B cell (primary cell): ENCODE data around the gene MSH3. TPM values are rescaled to one million over a fixed set of nuclear protein-coding genes. Genes with fewer than 3 reads are reported as not detected.

Source experiments
- ATAC-seq: fragments of 200-7000 bp; cut with Tn5 transposase; one replicate; pipeline ENCODE4 v1.10.0; 2021; ENCODE audit warnings: low read depth, mild to moderate bottlenecking, moderate number of reproducible peaks, moderate library complexity
- CTCF ChIA-PET: fragments of 350-600 bp; sonication (Branson Sonifier 250); formaldehyde crosslinking; loops from one replicate; lab custom pipeline; 2021; ENCODE audit warnings: antibody characterized with exemption, inconsistent platforms; lab: Charles Lee
- POLR2A ChIA-PET: fragments of 350-600 bp; sonication (Branson Sonifier 250); formaldehyde crosslinking; loops from one replicate; lab custom pipeline; 2021; ENCODE audit warnings: antibody characterized with exemption; lab: Charles Lee
- DNase-seq: peaks from one replicate; pipeline ENCODE4 v3.0.0; 2013
- H2AFZ ChIP-seq: 2 replicates; pipeline ENCODE4 v1.6.1; 2012; ENCODE audit warnings: mild to moderate bottlenecking, low read depth, low read length; ENCODE audit not compliant: insufficient read depth, poor library complexity, severe bottlenecking
- H3K27ac ChIP-seq, 2 donors: 1 replicate in 1 of 2; 2 replicates in 1 of 2; pipeline ENCODE4 v1.5.1; 2012 to 2013; ENCODE audit warnings: low read length in 2 of 2, mild to moderate bottlenecking in 2 of 2, moderate library complexity in 1 of 2
- H3K27me3 ChIP-seq, 4 experiments: fragments of 200-600 bp in 1 of 4; sonication (generic) in 1 of 4; replicated peaks in 1 of 4; 1 replicate in 2 of 4; 2 replicates in 2 of 4; pipeline versions ENCODE4 v1.6.1 to v1.7.0; 2013 to 2016; ENCODE audit warnings: low read length in 3 of 4, mild to moderate bottlenecking in 2 of 4, mixed read lengths in 1 of 4, moderate library complexity in 1 of 4; ENCODE audit not compliant: insufficient read depth in 4 of 4, control insufficient read depth in 3 of 4; ENCODE audit errors: control extremely low read depth in 1 of 4
- H3K36me3 ChIP-seq, 2 experiments: replicated peaks in 1 of 2; 1 replicate in 1 of 2; 2 replicates in 1 of 2; pipeline versions ENCODE4 v1.6.1 to v1.7.1; 2013; ENCODE audit warnings: low read length in 1 of 2; ENCODE audit not compliant: insufficient read depth in 2 of 2, control insufficient read depth in 1 of 2; ENCODE audit errors: control extremely low read depth in 1 of 2, extremely low read depth in 1 of 2
- H3K4me1 ChIP-seq, 2 donors: fragments of 200-600 bp in 1 of 2; sonication (generic) in 1 of 2; 1 replicate in 1 of 2; 2 replicates in 1 of 2; pipeline versions ENCODE4 v1.5.1 to v1.6.1; 2013 to 2017; ENCODE audit warnings: low read length in 2 of 2; ENCODE audit not compliant: control insufficient read depth in 2 of 2, insufficient read depth in 2 of 2
- H3K4me2 ChIP-seq: replicated peaks from 2 replicates; pipeline ENCODE3; 2012; ENCODE audit warnings: mild to moderate bottlenecking, low read depth, low read length; ENCODE audit not compliant: poor library complexity, severe bottlenecking
- H3K4me3 ChIP-seq, 5 experiments: fragments of 200-600 bp in 1 of 5; sonication (generic) in 1 of 5; 1 replicate in 3 of 5; 2 replicates in 2 of 5; pipeline versions ENCODE4 v1.5.1 to v1.7.0; 2011 to 2016; ENCODE audit warnings: low read length in 4 of 5, mild to moderate bottlenecking in 4 of 5, low read depth in 2 of 5, control low read depth in 1 of 5, moderate library complexity in 1 of 5; ENCODE audit not compliant: insufficient read depth in 1 of 5; ENCODE audit errors: control extremely low read depth in 1 of 5, extremely low read depth in 1 of 5
- H3K79me2 ChIP-seq: fragments of 200-600 bp; sonication (generic); one replicate; pipeline ENCODE4 v1.6.0; 2016; ENCODE audit warnings: low read length; ENCODE audit not compliant: control insufficient read depth, insufficient read depth
- H3K9ac ChIP-seq: fragments of 200-600 bp; sonication (generic); 2 replicates; pipeline ENCODE4 v1.6.1; 2017; ENCODE audit warnings: mild to moderate bottlenecking, low read length, moderate library complexity
- H3K9me3 ChIP-seq, 3 donors: one replicate each; pipeline versions ENCODE4 v1.6.1 to v1.7.1; 2013; ENCODE audit warnings: low read length in 2 of 3; ENCODE audit not compliant: control insufficient read depth in 2 of 3, insufficient read depth in 1 of 3; ENCODE audit errors: control extremely low read depth in 1 of 3
- H4K20me1 ChIP-seq: 2 replicates; pipeline ENCODE4 v1.6.0; 2012; ENCODE audit warnings: mild to moderate bottlenecking, low read length; ENCODE audit not compliant: insufficient read depth, control insufficient read depth, poor library complexity, severe bottlenecking
- H3K27ac Mint-ChIP-seq: one replicate; pipeline ENCODE4 v1.8.0; 2021; ENCODE audit warnings: mixed read lengths
- H3K27me3 Mint-ChIP-seq: one replicate; pipeline ENCODE4 v1.8.0; 2021; ENCODE audit warnings: mixed read lengths
- H3K4me1 Mint-ChIP-seq: one replicate; pipeline ENCODE4 v1.8.0; 2021; ENCODE audit warnings: mixed read lengths
- H3K4me3 Mint-ChIP-seq: one replicate; pipeline ENCODE4 v1.8.0; 2021; ENCODE audit warnings: mixed read lengths
- H3K9me3 Mint-ChIP-seq: one replicate; pipeline ENCODE4 v1.8.0; 2022; ENCODE audit warnings: mixed read lengths; ENCODE audit not compliant: insufficient read depth
- EZH2 ChIP-seq: IDR thresholded peaks from 2 replicates; pipeline ENCODE4 v1.6.1; 2012; ENCODE audit warnings: borderline replicate concordance, low read depth, mild to moderate bottlenecking, moderate library complexity, low read length; ENCODE audit not compliant: insufficient read depth, poor library complexity, severe bottlenecking
- WGBS: methylation state at CpG from one replicate; pipeline ENCODE4 v1.1.5; 2013; ENCODE audit warnings: missing lambda C conversion rate; ENCODE audit not compliant: insufficient coverage; 5-methylcytosine and 5-hydroxymethylcytosine counted together
- intact Hi-C: fragments of 100-400 bp; cut with micrococcal nuclease; formaldehyde crosslinking; loops from one replicate; pipeline ENCODE4 v1.10.0; 2022
- polyA plus RNA-seq: library from polyadenylated mRNA; depleted of rRNA; stranded (reverse); fragments of >200 nt; gene quantifications from 2 replicates; pipeline ENCODE4 v1.2.3, GENCODE V29; 2012
- total RNA-seq, 2 donors: library from RNA; stranded (reverse); fragments of 120-200 nt in 1 of 2; gene quantifications; 1 replicate in 1 of 2; 2 replicates in 1 of 2; pipeline versions ENCODE4 v1.2.3 to v1.2.4, GENCODE V29; 2013 to 2022
- TF ChIP-seq, protein P1 (sequence below): fragments of 200-600 bp; IDR thresholded peaks from one replicate; pipeline ENCODE4 v1.8.0; 2022; ENCODE audit warnings: antibody characterized with exemption, mild to moderate bottlenecking

MSH3 gene
- total and polyA plus RNA-seq, 2 donors (not counting 1 experiment from before 2014, with no cell fraction given) = 3.5 to 26.3 TPM

DNA sequence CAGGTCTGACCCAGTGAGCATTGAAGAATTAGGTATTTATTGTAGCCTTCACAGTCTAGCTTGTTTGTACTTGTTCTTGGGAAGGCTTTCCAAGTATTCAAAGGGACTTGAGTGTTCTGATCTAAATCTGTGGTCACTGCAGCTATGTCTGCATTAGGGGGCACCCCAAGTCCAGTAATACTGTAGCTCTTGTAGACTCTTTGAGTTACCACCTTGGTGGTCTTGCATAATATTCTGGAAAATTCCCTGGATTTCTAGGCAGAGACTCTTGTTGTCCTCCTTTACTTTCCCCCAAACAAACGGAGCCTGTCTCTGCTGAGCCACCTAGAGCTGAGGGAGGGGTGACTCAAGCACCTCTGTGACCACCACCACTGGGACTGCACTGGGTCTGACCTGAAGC is 149.9 kb downstream of the MSH3 start:
- intact Hi-C loops = no loop called here
- Histone ChIP-seq H3K27ac (no peak overlapping the region), H3K9ac (no peak overlapping the region), H3K27me3 (no peaks in the 10 kb centered on the region), H3K36me3 (peaks cover 9 to 16% of the 10 kb centered on the region in 2 experiments), H3K4me3 (no peak overlapping the region), H3K9me3 (no peaks in the 10 kb centered on the region), H3K79me2 (no peaks in the 10 kb centered on the region), H4K20me1 (no peaks in the 10 kb centered on the region), H3K4me2 (no peak overlapping the region), H3K4me1 (no peaks in the 10 kb centered on the region), H2AFZ (no peak overlapping the region)
- no peaks in the 10 kb centered on the region for H3K4me1 Mint-ChIP-seq
- ChIA-PET POLR2A (no interaction called here), CTCF (no interaction called here)
- DNase-seq (no peak), ATAC-seq (no peak)
- H3K27ac Mint-ChIP-seq = no peak overlapping the region
- WGBS = 80% methylated on average over 1 of the region's 1 CpG
- TF ChIP-seq, protein P1, sequence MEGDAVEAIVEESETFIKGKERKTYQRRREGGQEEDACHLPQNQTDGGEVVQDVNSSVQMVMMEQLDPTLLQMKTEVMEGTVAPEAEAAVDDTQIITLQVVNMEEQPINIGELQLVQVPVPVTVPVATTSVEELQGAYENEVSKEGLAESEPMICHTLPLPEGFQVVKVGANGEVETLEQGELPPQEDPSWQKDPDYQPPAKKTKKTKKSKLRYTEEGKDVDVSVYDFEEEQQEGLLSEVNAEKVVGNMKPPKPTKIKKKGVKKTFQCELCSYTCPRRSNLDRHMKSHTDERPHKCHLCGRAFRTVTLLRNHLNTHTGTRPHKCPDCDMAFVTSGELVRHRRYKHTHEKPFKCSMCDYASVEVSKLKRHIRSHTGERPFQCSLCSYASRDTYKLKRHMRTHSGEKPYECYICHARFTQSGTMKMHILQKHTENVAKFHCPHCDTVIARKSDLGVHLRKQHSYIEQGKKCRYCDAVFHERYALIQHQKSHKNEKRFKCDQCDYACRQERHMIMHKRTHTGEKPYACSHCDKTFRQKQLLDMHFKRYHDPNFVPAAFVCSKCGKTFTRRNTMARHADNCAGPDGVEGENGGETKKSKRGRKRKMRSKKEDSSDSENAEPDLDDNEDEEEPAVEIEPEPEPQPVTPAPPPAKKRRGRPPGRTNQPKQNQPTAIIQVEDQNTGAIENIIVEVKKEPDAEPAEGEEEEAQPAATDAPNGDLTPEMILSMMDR = no peak
- TF ChIP-seq EZH2 = no peak
- no peaks in the 10 kb centered on the region for H3K27me3 Mint-ChIP-seq
- H3K9me3 Mint-ChIP-seq = no peaks in the 10 kb centered on the region
- H3K4me3 Mint-ChIP-seq = no peak overlapping the region

DNA sequence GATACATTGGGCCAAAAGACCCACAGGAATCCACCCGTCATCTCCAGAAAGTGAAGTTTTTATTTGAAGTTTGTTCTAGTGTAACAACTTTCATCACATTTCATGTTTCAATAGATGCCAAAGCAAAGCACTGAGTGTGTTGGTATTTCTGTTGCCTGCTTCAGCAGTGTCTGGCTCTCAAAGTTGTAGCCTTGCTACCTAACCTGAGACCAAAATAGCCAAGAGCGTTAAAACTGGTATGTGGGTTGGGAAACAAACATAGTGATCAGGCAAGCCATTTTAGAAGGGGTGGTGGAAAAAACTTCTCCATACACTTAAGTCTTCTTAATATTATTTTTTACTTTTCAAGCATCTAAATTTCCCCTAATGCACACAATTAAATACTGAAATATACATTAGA is 150.6 kb downstream of the MSH3 start:
- H3K27me3 Mint-ChIP-seq = no peaks in the 10 kb centered on the region
- Histone ChIP-seq H2AFZ (no peak overlapping the region), H3K27ac (no peak overlapping the region), H3K9me3 (no peaks in the 10 kb centered on the region), H3K36me3 (peaks cover 9 to 14% of the 10 kb centered on the region in 2 experiments), H3K79me2 (no peaks in the 10 kb centered on the region), H3K4me1 (no peaks in the 10 kb centered on the region), H3K27me3 (no peaks in the 10 kb centered on the region), H4K20me1 (no peaks in the 10 kb centered on the region), H3K4me3 (no peak overlapping the region), H3K9ac (no peak overlapping the region), H3K4me2 (no peak overlapping the region)
- ATAC-seq (no peak), DNase-seq (no peak)
- intact Hi-C loops = no loop called here
- H3K4me3 Mint-ChIP-seq = no peak overlapping the region
- POLR2A ChIA-PET = no interaction called here
- WGBS = no CpG with 5 or more reads among the region's 2 CpGs
- no peak overlapping the region for H3K27ac Mint-ChIP-seq
- no peaks in the 10 kb centered on the region for H3K9me3 Mint-ChIP-seq
- CTCF ChIA-PET = no interaction called here
- no peak for TF ChIP-seq EZH2
- TF ChIP-seq, protein P1 = no peak
- no peaks in the 10 kb centered on the region for H3K4me1 Mint-ChIP-seq
